HepG2 (cell line): Measurements from ENCODE around the gene PNPLA2. TPM values are rescaled to one million over a fixed set of nuclear protein-coding genes. Genes with fewer than 3 reads are reported as not detected.
A peak's percentile ranks its signal among the peaks of the same experiment; 100 is the strongest.

Experiments
- ATAC-seq: fragments of 200-7000 bp; cut with Tn5 transposase; 3 replicates; pipeline ENCODE4 v1.9.1; 2020; ENCODE audit warnings: mild to moderate bottlenecking, moderate library complexity
- BruUV-seq: library from RNA; stranded (reverse); fragments of 400-500 nt; replicated peaks from 2 replicates; lab custom pipeline; 2021; lab: Mats Ljungman, UMichigan
- CTCF ChIA-PET: fragments of 300-600 bp; formaldehyde crosslinking; extraction: SDS; loops from one replicate; lab custom pipeline; 2021; ENCODE audit warnings: low total read pairs, inconsistent platforms, low intra/inter-chr PET ratio; lab: Yijun Ruan, JAX
- POLR2A ChIA-PET: fragments of 350-600 bp; sonication (Branson Sonifier 250); formaldehyde crosslinking; loops from one replicate; lab custom pipeline; 2020; ENCODE audit warnings: antibody characterized with exemption, inconsistent platforms; lab: Yijun Ruan, JAX
- DNase-seq: peaks from one replicate; pipeline ENCODE4 v3.0.0-alpha.2; 2015; ENCODE audit warnings: low spot score
- FAIRE-seq: peaks from 3 replicates; lab custom pipeline; 2011; peaks lifted over from hg19 to GRCh38; lab: Jason Lieb, UNC
- H2AFZ ChIP-seq: one replicate; pipeline ENCODE4 v1.6.1; 2011; ENCODE audit warnings: low read length, inconsistent platforms
- H3K27ac ChIP-seq: fragments of 300-600 bp; 3 replicates; pipeline ENCODE4 v1.8.0; 2011; ENCODE audit warnings: mixed run types, mild to moderate bottlenecking, mixed read lengths, low read length, inconsistent platforms; ENCODE audit not compliant: insufficient read depth; ENCODE audit errors: extremely low read length
- H3K27me3 ChIP-seq, 2 experiments: fragments of 200-600 bp in 1 of 2; 2 replicates in 1 of 2; 3 replicates in 1 of 2; pipeline versions ENCODE4 v1.6.0 to v1.8.0; 2011; ENCODE audit warnings: low read length in 2 of 2, mild to moderate bottlenecking in 2 of 2, moderate library complexity in 2 of 2, inconsistent platforms in 1 of 2; ENCODE audit not compliant: insufficient read depth in 2 of 2, control insufficient read depth in 1 of 2
- H3K36me3 ChIP-seq, 2 experiments: fragments of 200-600 bp in 1 of 2; replicated peaks in 1 of 2; 2 replicates in 1 of 2; 3 replicates in 1 of 2; pipeline versions ENCODE4 v1.5.1 to v1.8.0; 2011; ENCODE audit warnings: low read length in 2 of 2, inconsistent platforms in 1 of 2; ENCODE audit not compliant: insufficient read depth in 2 of 2, control insufficient read depth in 1 of 2
- H3K4me1 ChIP-seq: 2 replicates; pipeline ENCODE4 v1.5.1; 2012; ENCODE audit warnings: low read length, inconsistent platforms; ENCODE audit not compliant: insufficient read depth
- H3K4me2 ChIP-seq: 2 replicates; pipeline ENCODE4 v1.6.0; 2011; ENCODE audit warnings: low read depth, low read length, inconsistent platforms
- H3K4me3 ChIP-seq, 3 experiments: fragments of 200-600 bp in 1 of 3; sonication (generic), shearing (Covaris generic) in 1 of 3; replicated peaks in 1 of 3; 2 replicates each; pipeline ENCODE4 v1.5.1; 2011 to 2016; ENCODE audit warnings: low read length in 3 of 3, inconsistent platforms in 2 of 3, low read depth in 2 of 3, mild to moderate bottlenecking in 2 of 3, control low read depth in 1 of 3, mixed read lengths in 1 of 3; ENCODE audit not compliant: insufficient read depth in 1 of 3
- H3K79me2 ChIP-seq: one replicate; pipeline ENCODE4 v1.6.1; 2011; ENCODE audit warnings: low read length, inconsistent platforms; ENCODE audit not compliant: insufficient read depth
- H3K9ac ChIP-seq: 2 replicates; pipeline ENCODE4 v1.6.0; 2011; ENCODE audit warnings: mild to moderate bottlenecking, low read depth, low read length, inconsistent platforms; ENCODE audit not compliant: insufficient read depth
- H3K9me3 ChIP-seq: 2 replicates; pipeline ENCODE4 v1.5.1; 2012; ENCODE audit warnings: mild to moderate bottlenecking, low read length
- H4K20me1 ChIP-seq: 2 replicates; pipeline ENCODE4 v1.6.0; 2011; ENCODE audit warnings: inconsistent platforms, mild to moderate bottlenecking, low read length, moderate library complexity; ENCODE audit not compliant: insufficient read depth
- GATAD1 ChIP-seq: IDR thresholded peaks from 2 replicates; pipeline ENCODE4 v1.6.1; 2016; ENCODE audit warnings: missing genetic modification reagents, missing compliant biosample characterization
- HOXA5 ChIP-seq: sonication (generic); formaldehyde crosslinking; IDR thresholded peaks from 2 replicates; pipeline ENCODE4 v1.4.0; 2020; ENCODE audit warnings: missing genetic modification reagents
- KLF6 ChIP-seq: IDR thresholded peaks from 2 replicates; pipeline ENCODE4 v1.8.0; 2016; ENCODE audit warnings: missing biosample characterization, missing genetic modification reagents
- NCOA5 ChIP-seq: sonication (generic); formaldehyde crosslinking; IDR thresholded peaks from 2 replicates; pipeline ENCODE4 v1.4.0; 2020; ENCODE audit warnings: missing genetic modification reagents
- NFYC ChIP-seq: IDR thresholded peaks from 2 replicates; pipeline ENCODE4 v1.6.1; 2016; ENCODE audit warnings: missing genetic modification reagents, missing compliant biosample characterization
- POGZ ChIP-seq: sonication (generic); formaldehyde crosslinking; IDR thresholded peaks from 2 replicates; pipeline ENCODE4 v1.4.0; 2020; ENCODE audit warnings: mild to moderate bottlenecking, missing genetic modification reagents
- RXRB ChIP-seq: IDR thresholded peaks from 2 replicates; pipeline ENCODE4 v1.6.1; 2016; ENCODE audit warnings: borderline replicate concordance, missing genetic modification reagents, missing compliant biosample characterization
- SNAPC5 ChIP-seq: sonication (generic); formaldehyde crosslinking; IDR thresholded peaks from 2 replicates; pipeline ENCODE4 v1.8.1; 2023; ENCODE audit warnings: mild to moderate bottlenecking, missing genetic modification reagents, borderline replicate concordance
- ZFP36L2 ChIP-seq: sonication (generic); formaldehyde crosslinking; IDR thresholded peaks from 2 replicates; pipeline ENCODE4 v1.4.0; 2020; ENCODE audit warnings: missing genetic modification reagents
- WGBS: methylation state at CpG from one replicate; pipeline ENCODE4 v1.1.6; 2017; ENCODE audit warnings: low lambda C conversion rate; 5-methylcytosine and 5-hydroxymethylcytosine counted together
- in situ Hi-C: cut with HindIII; loops from 2 replicates; pipeline ENCODE4 v1.10.0; 2017; ENCODE audit warnings: low pct_unique_long_range_greater_than_20kb; ENCODE audit not compliant: extremely low pct_ligation_motif_present
- intact Hi-C: fragments of 100-400 bp; cut with micrococcal nuclease; formaldehyde crosslinking; loops from one replicate; pipeline ENCODE4 v1.10.0; 2022; ENCODE audit not compliant: unreplicated experiment
- polyA plus RNA-seq, 8 experiments: library from polyadenylated mRNA; depleted of rRNA in 3 of 8; stranded (reverse) in 7 of 8; unstranded in 1 of 8; fragments of >200 nt; fragmentation: Illumina TruSeq in 4 of 8; extraction: Trizol in 4 of 8; gene quantifications; 2 replicates each; pipeline versions ENCODE4 v1.2.1 to v1.2.3, GENCODE V29; 2011 to 2016; ENCODE audit warnings: low read depth in 4 of 8, missing spikeins in 1 of 8, mixed read lengths in 1 of 8; ENCODE audit not compliant: insufficient read depth in 1 of 8
- total RNA-seq, 5 experiments: library from RNA; depleted of rRNA; stranded (reverse); fragments of >200 nt; fragmentation: Illumina TruSeq; extraction: Trizol; gene quantifications; 2 replicates each; pipeline ENCODE4 v1.2.3, GENCODE V29; 2016; ENCODE audit warnings: low read depth in 1 of 5
- TF ChIP-seq, protein P1 (sequence below): IDR thresholded peaks from 2 replicates; pipeline ENCODE4 v1.6.1; 2016; ENCODE audit warnings: low read depth, control low read depth

The PNPLA2 gene
- total and polyA plus RNA-seq, 2 of the 13 experiments (the other 11 are each of a cell fraction or from before 2014, with no cell fraction given), result 10.5 to 43.2 TPM

DNA sequence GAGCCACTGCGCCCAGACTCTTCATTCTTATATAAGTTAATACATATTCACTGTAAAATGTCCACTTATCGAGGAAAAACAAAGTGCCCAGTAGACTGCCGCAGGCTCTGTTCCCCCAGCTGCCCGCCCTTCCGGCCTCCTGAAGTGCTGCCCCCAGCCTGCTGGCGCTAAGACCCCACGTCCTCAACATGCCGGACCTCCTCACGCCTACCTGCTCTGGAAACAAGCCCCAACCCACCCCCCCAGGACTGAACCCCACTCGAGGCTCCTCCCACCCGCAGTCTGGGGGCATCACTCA, 42.5 kb upstream of the PNPLA2 start:
- no TSS peak for BruUV-seq
- DNase-seq, result no peak
- intact Hi-C loops, result loop anchor here (2.0 kb wide), 1 partner anchor 71 kb away; no protein-coding TSS in a partner anchor

More for the DNA sequence above, 42.5 kb upstream of the PNPLA2 start:
- H3K4me3 ChIP-seq, result peak overlapping the region; percentile 87 to 92 (median 90)
- TF ChIP-seq SNAPC5 (CRISPR knock-in tag) (no peak), RXRB (CRISPR knock-in tag) (no peak), NCOA5 (CRISPR knock-in tag) (no peak), NFYC (no peak), ZFP36L2 (CRISPR knock-in tag) (no peak), POGZ (0 out of 2 replicates have a peak, but pooled peaks have one; percentile 18), HOXA5 (CRISPR knock-in tag) (no peak), GATAD1 (CRISPR knock-in tag) (no peak), KLF6 (CRISPR knock-in tag) (0 out of 2 replicates have a peak, but pooled peaks have one; percentile 3)
- TF ChIP-seq, protein P1, sequence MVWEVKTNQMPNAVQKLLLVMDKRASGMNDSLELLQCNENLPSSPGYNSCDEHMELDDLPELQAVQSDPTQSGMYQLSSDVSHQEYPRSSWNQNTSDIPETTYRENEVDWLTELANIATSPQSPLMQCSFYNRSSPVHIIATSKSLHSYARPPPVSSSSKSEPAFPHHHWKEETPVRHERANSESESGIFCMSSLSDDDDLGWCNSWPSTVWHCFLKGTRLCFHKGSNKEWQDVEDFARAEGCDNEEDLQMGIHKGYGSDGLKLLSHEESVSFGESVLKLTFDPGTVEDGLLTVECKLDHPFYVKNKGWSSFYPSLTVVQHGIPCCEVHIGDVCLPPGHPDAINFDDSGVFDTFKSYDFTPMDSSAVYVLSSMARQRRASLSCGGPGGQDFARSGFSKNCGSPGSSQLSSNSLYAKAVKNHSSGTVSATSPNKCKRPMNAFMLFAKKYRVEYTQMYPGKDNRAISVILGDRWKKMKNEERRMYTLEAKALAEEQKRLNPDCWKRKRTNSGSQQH (CRISPR knock-in tag), result no peak
- peak overlapping the region; percentile 75 for H3K27ac ChIP-seq
- ATAC-seq, result no peak
- peaks cover 42% of the 10 kb centered on the region for H3K4me1 ChIP-seq
- H3K9me3 ChIP-seq, result no peaks in the 10 kb centered on the region
- H3K4me2 ChIP-seq, result peak overlapping the region; percentile 98
- peaks cover 13 to 33% of the 10 kb centered on the region in 2 experiments; a peak in 4 of 5 replicates for H3K36me3 ChIP-seq
- ChIA-PET POLR2A (interaction anchor here (0.8 to 4.9 kb wide), 10 partner anchors 9 to 240 kb away, joined by 3 to 44 read pairs (median 6); partner anchors contain the start of genes PIDD1 and PNPLA2), CTCF (no interaction called here)
- H3K27me3 ChIP-seq, result no peaks in the 10 kb centered on the region
- in situ Hi-C loops, result no loop called here
- WGBS, result 37% methylated on average over 11 of the region's 11 CpGs
- H3K79me2 ChIP-seq, result peaks cover 32% of the 10 kb centered on the region
- H3K9ac ChIP-seq, result peak overlapping the region; percentile 78
- no peak for FAIRE-seq
- no peak overlapping the region for H2AFZ ChIP-seq
- H4K20me1 ChIP-seq, result peaks cover 6% of the 10 kb centered on the region
